HG03025 (cell line): ENCODE data around the gene TYW1.
"Not testable (repeated sequence)": the region's sequence is repeated elsewhere in the genome, so short reads cannot be mapped to it uniquely, and the experiment has no call there.

Experiments
- ATAC-seq: cut with Tn5 transposase; IDR thresholded peaks from one replicate; pipeline ENCODE4 v1.9.1; 2021; ENCODE audit warnings: mild to moderate bottlenecking, moderate library complexity; ENCODE audit not compliant: unreplicated experiment, low FRiP score

TYW1 gene

GRCh38 chr7:67226340-67226907 is 229.8 kb downstream of the TYW1 start:
- ATAC-seq: not testable (repeated sequence)

GRCh38 chr7:67226967-67227366 is 230.3 kb downstream of the TYW1 start:
- not testable (repeated sequence) for ATAC-seq

- ATAC-seq: not testable (repeated sequence)
Measured at GRCh38 chr7:67229018-67229417, 232.4 kb downstream of the TYW1 start.

- not testable (repeated sequence) for ATAC-seq
Measured at GRCh38 chr7:67230029-67230428, 233.4 kb downstream of the TYW1 start.

- not testable (repeated sequence) for ATAC-seq
Measured at GRCh38 chr7:67233506-67233905, 236.9 kb downstream of the TYW1 start.

DNA sequence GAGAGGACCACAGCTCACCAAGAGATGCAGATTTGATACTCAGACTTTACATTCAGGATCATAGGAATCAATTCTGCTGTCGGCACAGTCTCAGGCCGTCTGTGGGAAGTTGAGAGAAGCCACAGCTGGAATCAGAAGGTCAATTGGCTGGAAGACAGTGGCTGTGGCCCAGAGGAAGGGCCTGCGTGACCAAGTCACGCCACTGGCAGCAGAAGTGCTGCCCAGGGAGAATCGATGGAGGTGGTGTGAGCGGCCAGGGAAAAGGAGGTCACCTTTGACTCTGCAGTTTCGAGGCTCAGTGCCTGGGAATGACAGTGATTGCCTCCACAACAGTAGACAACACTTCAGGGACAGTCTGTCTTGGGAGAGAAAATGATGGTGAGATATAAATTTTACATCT is 239.6 kb downstream of the TYW1 start:
- ATAC-seq: not testable (repeated sequence)

DNA sequence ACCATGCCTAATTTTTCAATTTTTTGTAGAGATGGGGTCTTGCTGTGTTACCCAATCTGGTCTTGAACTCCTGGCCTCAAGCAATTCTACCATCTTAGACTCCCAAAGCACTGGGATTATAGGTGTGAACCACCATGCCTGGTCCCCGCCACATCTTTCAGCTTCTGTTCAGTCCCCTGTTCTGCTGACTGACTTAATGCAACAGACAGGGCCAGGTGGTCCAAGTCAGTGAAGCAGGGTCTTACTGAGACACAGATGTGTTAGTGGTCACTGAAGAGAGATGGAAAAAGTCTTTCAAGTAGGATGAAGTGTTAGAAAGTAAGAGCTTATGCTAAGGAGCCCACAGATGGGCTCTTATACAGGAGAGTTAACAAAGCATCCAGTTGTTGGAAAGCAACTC is 246.2 kb downstream of the TYW1 start:
- ATAC-seq: not testable (repeated sequence)

DNA sequence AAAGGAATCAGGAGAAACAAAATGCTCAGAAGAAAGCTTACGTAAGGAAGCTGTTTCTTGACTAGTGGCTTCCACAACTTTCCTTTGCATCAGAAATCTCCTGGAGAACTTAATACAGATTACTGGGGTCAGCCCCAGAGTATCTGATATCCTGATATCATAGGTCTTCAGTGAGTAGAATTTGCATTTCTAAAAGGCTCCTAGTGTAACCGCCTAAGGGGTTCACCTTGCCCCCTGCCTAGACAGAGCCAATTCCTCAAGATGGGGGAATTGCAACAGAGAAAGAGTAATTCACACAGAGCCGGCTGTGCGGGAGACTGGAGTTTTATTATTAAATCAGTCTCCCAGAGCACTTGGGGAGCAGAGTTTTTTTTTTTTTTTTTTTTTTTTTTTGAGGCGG is 251.7 kb downstream of the TYW1 start:
- not testable (repeated sequence) for ATAC-seq

DNA sequence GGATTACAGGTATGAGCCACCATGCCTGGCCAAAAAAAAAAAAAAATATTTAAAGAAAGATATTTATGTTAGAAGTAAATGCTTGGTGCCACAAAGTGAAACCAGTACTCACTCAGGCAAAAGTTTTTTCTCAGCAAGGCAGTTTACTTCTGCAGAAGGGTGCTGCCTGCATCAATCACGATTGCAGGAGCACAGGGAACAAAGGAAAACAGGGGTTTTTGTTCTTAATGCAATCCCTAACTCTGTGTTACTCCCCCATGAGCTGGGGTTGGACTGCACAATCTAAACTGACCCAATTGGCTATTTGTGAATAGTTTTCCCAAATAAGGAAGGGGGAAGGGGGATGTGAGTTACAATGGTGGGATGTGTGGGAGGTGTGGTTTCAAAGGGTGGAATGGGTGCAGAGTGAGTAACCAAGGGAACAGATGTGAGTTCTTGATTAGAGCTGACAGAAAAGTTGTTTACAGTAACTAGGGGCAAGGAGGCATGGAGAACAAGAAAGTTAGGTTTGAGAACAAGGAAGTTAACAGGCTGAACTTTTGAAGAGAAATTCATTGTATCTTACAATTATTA is 255.4 kb downstream of the TYW1 start:
- ATAC-seq: no peak

DNA sequence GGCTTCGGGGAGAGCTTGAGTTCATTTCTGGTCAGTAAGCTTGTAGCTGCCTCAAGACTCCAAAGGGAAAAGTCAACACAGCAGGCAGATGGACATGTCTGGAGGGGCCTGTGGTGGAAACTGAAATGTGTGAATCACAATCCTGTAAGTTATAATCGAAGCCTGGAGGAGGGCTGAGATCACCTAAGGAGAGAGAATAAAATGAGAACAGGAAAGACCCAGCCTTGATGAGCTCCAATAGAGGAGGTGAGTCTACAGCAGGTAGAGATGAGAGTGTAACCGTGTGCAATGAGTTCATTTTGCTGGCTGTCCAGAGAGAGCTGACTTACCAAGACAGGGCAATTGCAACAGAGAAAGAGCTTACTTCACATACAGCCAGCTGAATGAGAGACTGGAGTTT is 258.4 kb downstream of the TYW1 start:
- not testable (repeated sequence) for ATAC-seq

GRCh38 chr7:67257779-67258178 is 261.1 kb downstream of the TYW1 start:
- not testable (repeated sequence) for ATAC-seq

DNA sequence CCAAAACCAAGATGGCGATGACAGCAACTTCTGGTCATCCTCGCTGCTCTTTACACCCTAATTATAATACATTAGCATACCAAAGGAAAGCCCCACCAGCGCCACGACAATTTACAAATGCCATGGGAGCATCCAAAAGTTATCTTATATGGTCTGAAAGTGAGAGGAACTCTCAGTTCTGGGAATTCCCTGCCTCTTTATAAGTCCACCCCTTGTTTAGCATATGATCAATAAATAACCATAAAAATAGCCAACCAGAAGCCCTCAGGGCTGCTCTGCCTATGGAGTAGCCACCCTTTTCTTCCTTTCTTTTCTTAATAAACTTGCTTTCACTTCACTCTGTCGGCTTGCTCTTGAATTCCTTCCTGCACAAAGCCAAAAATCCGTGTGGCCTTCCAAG is 262.7 kb downstream of the TYW1 start:
- ATAC-seq: not testable (repeated sequence)

- not testable (repeated sequence) for ATAC-seq
Measured at GRCh38 chr7:67260166-67260586, 263.5 kb downstream of the TYW1 start.

DNA sequence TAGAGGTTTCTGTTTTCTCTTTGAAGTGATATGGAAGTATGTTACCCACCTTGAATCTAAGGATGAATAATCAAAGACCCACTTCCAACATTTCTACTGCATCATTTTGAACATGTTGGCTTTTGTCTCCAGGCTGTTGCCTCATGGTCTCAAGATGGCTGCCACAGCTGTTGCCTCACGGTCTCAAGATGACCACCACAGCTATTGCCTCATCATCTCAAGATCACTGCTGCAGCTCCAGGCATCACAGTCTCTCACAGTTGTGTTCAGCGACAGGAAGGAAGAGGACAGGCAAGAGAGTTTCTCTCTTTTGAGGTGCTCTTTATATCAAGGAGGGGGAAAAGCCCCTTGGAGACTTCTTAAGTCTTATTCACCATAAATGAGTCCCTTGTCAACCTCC is 267.4 kb downstream of the TYW1 start:
- ATAC-seq: not testable (repeated sequence)

DNA sequence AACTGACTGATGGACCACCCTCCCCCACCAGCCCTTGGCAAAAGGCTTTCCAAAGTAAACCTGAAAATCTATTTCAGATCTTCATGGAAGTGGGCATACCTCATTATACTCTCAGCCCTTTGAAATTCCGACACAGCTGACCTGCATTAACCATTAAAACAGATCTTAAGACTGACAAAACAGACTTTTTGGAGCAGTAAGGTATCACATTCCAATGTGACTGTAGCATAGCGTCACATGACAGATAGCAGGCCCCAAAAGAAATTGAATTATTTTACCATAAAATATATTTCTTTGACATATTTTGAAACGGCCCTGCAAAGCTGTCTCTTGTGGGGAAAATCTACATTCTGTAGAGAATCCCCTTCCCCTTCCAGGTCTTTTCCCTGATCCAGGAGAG is 269.4 kb downstream of the TYW1 start:
- not testable (repeated sequence) for ATAC-seq

DNA sequence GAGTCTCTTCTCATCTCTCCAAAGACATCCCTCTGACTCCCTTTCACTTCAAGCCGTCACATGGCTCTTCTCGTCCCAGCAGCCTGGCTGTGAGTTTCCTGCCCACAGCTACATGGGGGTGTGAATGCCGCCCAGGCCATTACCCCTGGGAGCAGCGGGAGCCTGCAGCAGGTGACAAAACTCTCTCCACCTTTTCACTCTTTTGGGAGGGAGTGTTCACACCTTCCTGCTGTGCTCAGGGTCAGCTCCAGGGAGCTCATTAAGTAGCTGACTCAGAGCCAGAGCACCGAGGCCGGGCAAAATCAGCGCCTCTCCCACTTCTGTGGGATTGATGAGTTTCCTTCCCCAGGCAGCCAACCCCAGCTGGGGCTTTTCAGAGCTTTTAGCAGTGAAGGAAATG is 271.3 kb downstream of the TYW1 start:
- no peak for ATAC-seq

GRCh38 chr7:67269916-67270315 is 273.3 kb downstream of the TYW1 start:
- ATAC-seq: not testable (repeated sequence)
